Mucosa of rectum (tissue), 2 donors: Measurements from ENCODE around the gene NT5M.

Source experiments
- H3K27ac ChIP-seq, 2 donors: one replicate each; pipeline ENCODE4 v1.7.0; 2013; ENCODE audit warnings: inconsistent platforms in 2 of 2, low read depth in 2 of 2, low read length in 2 of 2
- H3K27me3 ChIP-seq, 2 donors: one replicate each; pipeline ENCODE4 v1.7.0; 2013; ENCODE audit warnings: low read length in 2 of 2; ENCODE audit not compliant: control insufficient read depth in 2 of 2, insufficient read depth in 2 of 2
- H3K36me3 ChIP-seq, 2 donors: one replicate each; pipeline ENCODE4 v1.7.0; 2013; ENCODE audit warnings: low read length in 2 of 2; ENCODE audit not compliant: control insufficient read depth in 2 of 2, insufficient read depth in 2 of 2
- H3K4me1 ChIP-seq, 2 donors: one replicate each; pipeline ENCODE4 v1.7.0; 2013; ENCODE audit warnings: low read length in 2 of 2, mild to moderate bottlenecking in 1 of 2; ENCODE audit not compliant: control insufficient read depth in 2 of 2, insufficient read depth in 2 of 2
- H3K4me3 ChIP-seq, 2 donors: one replicate each; pipeline ENCODE4 v1.7.0; 2013; ENCODE audit warnings: low read length in 2 of 2
- H3K9ac ChIP-seq, 2 donors: one replicate each; pipeline ENCODE4 v1.7.0; 2013; ENCODE audit warnings: low read length in 2 of 2, low read depth in 1 of 2, mild to moderate bottlenecking in 1 of 2
- H3K9me3 ChIP-seq, 2 donors: one replicate each; pipeline ENCODE4 v1.7.0; 2013; ENCODE audit warnings: low read length in 2 of 2; ENCODE audit not compliant: control insufficient read depth in 2 of 2
- donor health status: healthy.
- donor health status: Normal muscosa, but diverticular disease.

Gene NT5M

GRCh38 chr17:17384961-17385360, 81.8 kb downstream of the NT5M start:
- peaks cover 8 to 12% of the 10 kb centered on the region in 2 donors for H3K4me1 ChIP-seq
- no peak overlapping the region for H3K27ac ChIP-seq
- no peak overlapping the region for H3K9ac ChIP-seq
- no peaks in the 10 kb centered on the region for H3K9me3 ChIP-seq
- H3K27me3 ChIP-seq, result peaks cover 8 to 10% of the 10 kb centered on the region in 2 donors
- H3K4me3 ChIP-seq, result no peak overlapping the region
- no peaks in the 10 kb centered on the region for H3K36me3 ChIP-seq

- no peaks in the 10 kb centered on the region for H3K36me3 ChIP-seq
These were observed 82.3 kb downstream of the NT5M start for GRCh38 chr17:17385491-17385890.

GRCh38 chr17:17386094-17386800, 83.1 kb downstream of the NT5M start:
- no peaks in the 10 kb centered on the region for H3K9me3 ChIP-seq
- H3K27ac ChIP-seq, result no peak overlapping the region
- peaks cover 0 to 2% of the 10 kb centered on the region in 2 donors for H3K27me3 ChIP-seq

More at GRCh38 chr17:17385491-17385890, 82.3 kb downstream of the NT5M start:
- H3K4me1 ChIP-seq, result peaks cover 8 to 12% of the 10 kb centered on the region in 2 donors
- H3K4me3 ChIP-seq, result no peak overlapping the region
- H3K27ac ChIP-seq, result no peak overlapping the region
- H3K27me3 ChIP-seq, result peaks cover 3 to 4% of the 10 kb centered on the region in 2 donors
- H3K9me3 ChIP-seq, result no peaks in the 10 kb centered on the region
- H3K9ac ChIP-seq, result no peak overlapping the region

GRCh38 chr17:17387017-17387497, 83.9 kb downstream of the NT5M start:
- no peaks in the 10 kb centered on the region for H3K9me3 ChIP-seq
- H3K9ac ChIP-seq, result no peak overlapping the region
- no peak overlapping the region for H3K27ac ChIP-seq
- peaks cover 8 to 12% of the 10 kb centered on the region in 2 donors for H3K4me1 ChIP-seq
- H3K36me3 ChIP-seq, result no peaks in the 10 kb centered on the region
- no peak overlapping the region for H3K4me3 ChIP-seq
- H3K27me3 ChIP-seq, result peaks cover 0 to 2% of the 10 kb centered on the region in 2 donors

More at GRCh38 chr17:17386094-17386800, 83.1 kb downstream of the NT5M start:
- Histone ChIP-seq H3K4me1 (peaks cover 8 to 12% of the 10 kb centered on the region in 2 donors), H3K9ac (no peak overlapping the region), H3K4me3 (no peak overlapping the region), H3K36me3 (no peaks in the 10 kb centered on the region)

DNA sequence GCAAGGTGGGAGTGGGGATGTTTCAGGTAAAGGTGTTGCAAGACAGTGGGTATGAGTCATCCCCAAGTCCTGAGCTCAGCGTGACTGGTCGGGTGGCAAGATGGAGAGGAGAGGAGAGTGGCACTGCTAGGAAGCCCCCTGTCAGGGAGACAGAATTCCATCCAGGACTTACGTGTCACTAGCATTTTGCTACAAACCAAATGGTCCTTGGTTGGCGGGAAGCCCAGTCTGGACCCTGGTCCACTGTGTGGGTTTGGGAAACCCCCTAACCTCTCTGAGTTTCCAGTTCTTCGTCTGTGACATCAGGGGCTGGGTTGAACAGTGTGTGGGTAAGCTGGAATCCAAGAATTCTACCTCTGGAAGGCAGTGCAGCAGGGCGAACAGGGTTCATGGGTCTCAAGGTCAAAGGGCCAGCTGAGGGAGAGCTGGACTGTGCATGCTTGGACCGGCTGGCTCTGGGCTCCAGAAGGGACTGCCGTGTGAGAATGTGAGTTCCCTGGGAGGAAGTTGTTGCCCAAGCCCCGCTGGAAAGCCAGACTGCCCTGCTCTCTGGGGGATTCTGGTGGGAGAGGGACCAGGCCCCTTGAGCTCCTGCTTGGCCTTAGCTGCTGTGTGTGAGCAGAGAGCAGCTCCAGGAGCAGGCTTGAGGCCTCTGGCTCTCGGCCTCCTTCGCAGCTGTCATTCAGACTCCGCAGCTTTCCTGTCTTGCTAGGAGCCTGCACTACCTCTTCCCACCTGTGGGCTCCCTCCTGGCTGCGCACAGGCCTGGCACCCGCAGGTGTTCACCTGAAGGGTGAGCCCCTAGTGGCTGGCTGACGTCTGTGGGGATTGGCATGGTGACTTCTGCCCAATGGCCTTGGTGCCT, 84.6 kb downstream of the NT5M start:
- Histone ChIP-seq H3K27ac (no peak overlapping the region), H3K4me1 (peaks cover 8 to 12% of the 10 kb centered on the region in 2 donors), H3K27me3 (no peaks in the 10 kb centered on the region), H3K9ac (no peak overlapping the region), H3K9me3 (no peaks in the 10 kb centered on the region), H3K36me3 (no peaks in the 10 kb centered on the region), H3K4me3 (no peak overlapping the region)

DNA sequence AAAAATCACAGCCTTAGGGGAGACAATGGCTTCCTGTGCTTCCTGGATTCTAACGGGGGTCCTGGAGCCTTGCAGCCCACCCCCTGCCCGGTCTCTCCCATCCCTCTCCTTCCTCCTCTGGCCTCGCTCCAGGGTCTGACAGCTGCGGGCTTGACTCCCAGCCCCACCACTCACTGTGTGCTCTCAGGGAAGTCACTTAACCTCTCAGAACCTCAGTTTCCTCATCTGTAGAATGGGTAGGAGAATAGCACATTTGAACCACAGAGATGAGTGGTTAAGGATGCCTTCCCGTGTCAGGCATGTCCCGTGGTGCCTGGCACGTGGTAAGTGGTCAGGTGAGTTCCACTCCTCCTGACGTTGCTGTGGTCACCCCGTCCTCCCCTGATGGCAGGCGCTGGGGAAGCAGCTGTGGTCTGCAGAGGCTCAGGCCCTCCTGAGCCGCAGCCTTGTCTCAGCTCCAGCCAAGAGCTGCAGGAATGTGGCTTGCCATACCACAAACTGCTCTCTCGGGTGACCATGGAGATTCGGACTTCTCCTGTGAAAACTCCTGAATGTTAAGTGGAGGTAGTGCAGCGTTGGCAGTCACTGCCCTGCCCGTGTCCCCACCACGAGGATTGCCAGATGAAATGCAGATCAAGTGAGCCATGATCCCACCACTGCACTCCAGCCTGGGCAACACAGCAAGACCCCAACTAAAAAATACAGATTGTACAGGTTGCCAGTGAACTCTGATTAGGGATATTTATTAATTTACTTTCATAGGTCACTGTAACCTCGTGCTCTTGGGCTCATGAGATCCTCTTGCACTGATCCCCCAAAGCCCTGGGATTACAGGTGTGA, 85.7 kb downstream of the NT5M start:
- no peaks in the 10 kb centered on the region for H3K36me3 ChIP-seq
- H3K9me3 ChIP-seq, result no peaks in the 10 kb centered on the region
- no peak overlapping the region for H3K4me3 ChIP-seq
- no peak overlapping the region for H3K27ac ChIP-seq
- H3K27me3 ChIP-seq, result no peaks in the 10 kb centered on the region
- no peak overlapping the region for H3K9ac ChIP-seq
- peaks cover 8 to 12% of the 10 kb centered on the region in 2 donors for H3K4me1 ChIP-seq

DNA sequence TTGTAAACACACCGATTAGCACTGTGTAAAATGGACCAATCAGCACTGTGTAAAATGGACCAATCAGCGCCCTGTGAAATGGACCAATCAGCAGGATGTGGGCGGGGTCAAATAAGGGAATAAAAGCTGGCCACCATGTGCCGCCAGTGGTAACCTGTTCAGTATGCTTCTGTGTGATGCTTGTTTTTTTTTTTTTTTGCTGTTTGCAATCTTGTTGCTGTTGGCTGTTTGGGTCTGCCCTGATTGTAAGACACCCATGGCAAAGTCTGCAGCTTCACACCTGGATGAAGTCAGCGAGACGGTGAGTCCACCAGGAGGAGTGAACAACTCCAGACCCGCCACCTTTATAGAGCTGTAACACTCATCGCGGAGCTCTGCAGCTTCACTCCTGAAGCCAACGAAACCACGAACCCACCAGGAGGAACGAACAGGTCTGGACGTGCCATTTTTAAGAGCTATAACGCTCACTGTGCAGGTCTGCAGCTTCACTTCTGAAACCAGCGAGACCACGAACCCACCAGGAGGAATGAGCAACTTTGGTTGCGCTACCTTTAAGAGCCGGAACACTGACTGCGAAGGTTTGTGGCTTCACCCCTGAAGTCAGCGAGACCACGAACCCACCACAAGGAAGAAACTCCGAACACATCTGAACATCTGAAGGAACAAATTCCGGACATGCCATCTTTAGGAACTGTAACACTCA, 88.6 kb downstream of the NT5M start:
- Histone ChIP-seq H3K4me1 (peaks cover 8 to 11% of the 10 kb centered on the region in 2 donors), H3K27ac (no peak overlapping the region)

DNA sequence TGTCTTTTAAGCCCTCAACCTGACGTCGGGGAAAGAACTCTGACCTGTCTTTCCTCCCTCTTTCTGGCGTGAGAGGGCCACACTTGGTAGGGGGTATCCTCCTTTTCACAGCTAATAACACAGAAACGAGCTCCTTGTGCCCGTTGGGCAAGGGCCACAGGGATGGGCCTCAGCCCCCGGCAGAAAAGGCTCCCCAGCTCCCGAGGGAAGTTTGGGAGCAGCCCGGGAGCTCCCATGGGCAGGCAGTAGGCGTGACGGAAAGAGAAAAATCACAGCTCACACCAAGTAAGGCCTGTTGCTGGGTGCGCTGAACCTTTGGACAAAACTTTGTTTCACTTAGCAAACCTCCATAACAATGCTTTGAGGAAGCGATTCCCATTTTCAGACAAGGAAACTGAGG, 90.8 kb downstream of the NT5M start:
- Histone ChIP-seq H3K36me3 (no peaks in the 10 kb centered on the region), H3K9ac (no peak overlapping the region), H3K27ac (no peak overlapping the region), H3K9me3 (no peaks in the 10 kb centered on the region), H3K4me3 (no peak overlapping the region), H3K27me3 (no peaks in the 10 kb centered on the region), H3K4me1 (no peaks in the 10 kb centered on the region)

More for the DNA sequence above, 88.6 kb downstream of the NT5M start:
- H3K36me3 ChIP-seq, result no peaks in the 10 kb centered on the region
- no peak overlapping the region for H3K9ac ChIP-seq
- no peaks in the 10 kb centered on the region for H3K27me3 ChIP-seq
- H3K4me3 ChIP-seq, result peak overlapping the region in 1 of 2 donors; percentile 27
- H3K9me3 ChIP-seq, result no peaks in the 10 kb centered on the region

GRCh38 chr17:17394494-17394893, 91.3 kb downstream of the NT5M start:
- Histone ChIP-seq H3K27me3 (no peaks in the 10 kb centered on the region), H3K4me3 (no peak overlapping the region), H3K9me3 (no peaks in the 10 kb centered on the region), H3K27ac (no peak overlapping the region), H3K36me3 (no peaks in the 10 kb centered on the region), H3K4me1 (no peaks in the 10 kb centered on the region), H3K9ac (no peak overlapping the region)
